Measurements from ENCODE around the gene JAKMIP2.
A peak's percentile ranks its signal among the peaks of the same experiment; 100 is the strongest.
"Not testable (repeated sequence)": the region's sequence is repeated elsewhere in the genome, so short reads cannot be mapped to it uniquely, and the experiment has no call there.

The JAKMIP2 gene

GRCh38 chr5:147601652-147602051 lies 180.9 kb downstream of the JAKMIP2 start:
- peak; percentile 7 for DNase-seq (ENCODE audit: low spot score)

GRCh38 chr5:147591120-147591519 lies 191.4 kb downstream of the JAKMIP2 start:
- DNase-seq (ENCODE audit: low spot score): no peak

GRCh38 chr5:147590096-147590495 lies 192.4 kb downstream of the JAKMIP2 start:
- no peak for DNase-seq (ENCODE audit: low spot score)

GRCh38 chr5:147586832-147587231 lies 195.7 kb downstream of the JAKMIP2 start:
- DNase-seq (ENCODE audit: low spot score): no peak

- DNase-seq (ENCODE audit: low spot score): no peak
These were observed 196.3 kb downstream of the JAKMIP2 start for GRCh38 chr5:147586221-147586620.

GRCh38 chr5:147582272-147582671 lies 200.3 kb downstream of the JAKMIP2 start:
- not testable (repeated sequence) for DNase-seq (ENCODE audit: low spot score)

- not testable (repeated sequence) for DNase-seq (ENCODE audit: low spot score)
These were observed 202.1 kb downstream of the JAKMIP2 start for GRCh38 chr5:147580418-147580817.

- no peak for DNase-seq (ENCODE audit: low spot score)
These were observed 204.1 kb downstream of the JAKMIP2 start for GRCh38 chr5:147578228-147579024.

- DNase-seq (ENCODE audit: low spot score): peak; percentile 17
These were observed 205.6 kb downstream of the JAKMIP2 start for GRCh38 chr5:147576646-147577535.

GRCh38 chr5:147575598-147575997 lies 206.9 kb downstream of the JAKMIP2 start:
- no peak for DNase-seq (ENCODE audit: low spot score)

- no peak for DNase-seq (ENCODE audit: low spot score)
These were observed 209.3 kb downstream of the JAKMIP2 start for GRCh38 chr5:147573211-147573610.

GRCh38 chr5:147568710-147569406 lies 213.7 kb downstream of the JAKMIP2 start:
- no peak for DNase-seq (ENCODE audit: low spot score)

- DNase-seq (ENCODE audit: low spot score): no peak
These were observed 214.5 kb downstream of the JAKMIP2 start for GRCh38 chr5:147567917-147568598.

GRCh38 chr5:147565524-147565923 lies 217.0 kb downstream of the JAKMIP2 start:
- DNase-seq (ENCODE audit: low spot score): no peak

GRCh38 chr5:147564124-147564486 lies 218.4 kb downstream of the JAKMIP2 start:
- DNase-seq (ENCODE audit: low spot score): no peak

GRCh38 chr5:147563466-147564123 lies 218.9 kb downstream of the JAKMIP2 start:
- DNase-seq (ENCODE audit: low spot score): no peak

GRCh38 chr5:147561435-147561834 lies 221.1 kb downstream of the JAKMIP2 start:
- no peak for DNase-seq (ENCODE audit: low spot score)

- no peak for DNase-seq (ENCODE audit: low spot score)
These were observed 221.7 kb downstream of the JAKMIP2 start for GRCh38 chr5:147560718-147561331.

- DNase-seq (ENCODE audit: low spot score): no peak
These were observed 222.8 kb downstream of the JAKMIP2 start for GRCh38 chr5:147559749-147560148.

GRCh38 chr5:147558826-147559225 lies 223.7 kb downstream of the JAKMIP2 start:
- peak; percentile 3 for DNase-seq (ENCODE audit: low spot score)

Measured in germinal center (tissue), 1 donor.